Ishikawa (cell line): ENCODE data around the gene COL20A1.
A peak's percentile ranks its signal among the peaks of the same experiment; 100 is the strongest.

Experiments
- CEBPB ChIP-seq: IDR thresholded peaks from 2 replicates; pipeline ENCODE4 v1.6.1; 2012
- CREB1 ChIP-seq: IDR thresholded peaks from 2 replicates; pipeline ENCODE4 v1.6.1; 2012; ENCODE audit warnings: low read depth
- EGR1 ChIP-seq: IDR thresholded peaks from 2 replicates; pipeline ENCODE4 v1.6.1; 2012
- EP300 ChIP-seq: IDR thresholded peaks from 2 replicates; pipeline ENCODE4 v1.6.1; 2012; ENCODE audit warnings: borderline replicate concordance
- FOXM1 ChIP-seq: IDR thresholded peaks from 2 replicates; pipeline ENCODE4 v1.6.1; 2012; ENCODE audit warnings: low read depth, borderline replicate concordance
- NFIC ChIP-seq: IDR thresholded peaks from 2 replicates; pipeline ENCODE4 v1.6.1; 2012
- RAD21 ChIP-seq: IDR thresholded peaks from 2 replicates; pipeline ENCODE4 v1.6.1; 2012; ENCODE audit warnings: low read depth
- REST ChIP-seq: IDR thresholded peaks from 2 replicates; pipeline ENCODE4 v1.6.1; 2012; ENCODE audit warnings: low read depth, mild to moderate bottlenecking
- TAF1 ChIP-seq: IDR thresholded peaks from 2 replicates; pipeline ENCODE4 v1.6.1; 2012; ENCODE audit warnings: low read depth, mild to moderate bottlenecking
- TCF12 ChIP-seq: IDR thresholded peaks from 2 replicates; pipeline ENCODE4 v1.6.1; 2012; ENCODE audit warnings: low read depth
- TEAD4 ChIP-seq: IDR thresholded peaks from 2 replicates; pipeline ENCODE4 v1.6.1; 2012
- USF1 ChIP-seq: IDR thresholded peaks from 2 replicates; pipeline ENCODE4 v1.6.1; 2012
- YY1 ChIP-seq: IDR thresholded peaks from 2 replicates; pipeline ENCODE4 v1.6.1; 2012; ENCODE audit warnings: low read depth
- ZBTB7A ChIP-seq: IDR thresholded peaks from 2 replicates; pipeline ENCODE4 v1.6.1; 2012; ENCODE audit warnings: low read depth
- TF ChIP-seq, protein P1 (sequence below): IDR thresholded peaks from 2 replicates; pipeline ENCODE4 v1.6.1; 2012

Gene COL20A1

DNA sequence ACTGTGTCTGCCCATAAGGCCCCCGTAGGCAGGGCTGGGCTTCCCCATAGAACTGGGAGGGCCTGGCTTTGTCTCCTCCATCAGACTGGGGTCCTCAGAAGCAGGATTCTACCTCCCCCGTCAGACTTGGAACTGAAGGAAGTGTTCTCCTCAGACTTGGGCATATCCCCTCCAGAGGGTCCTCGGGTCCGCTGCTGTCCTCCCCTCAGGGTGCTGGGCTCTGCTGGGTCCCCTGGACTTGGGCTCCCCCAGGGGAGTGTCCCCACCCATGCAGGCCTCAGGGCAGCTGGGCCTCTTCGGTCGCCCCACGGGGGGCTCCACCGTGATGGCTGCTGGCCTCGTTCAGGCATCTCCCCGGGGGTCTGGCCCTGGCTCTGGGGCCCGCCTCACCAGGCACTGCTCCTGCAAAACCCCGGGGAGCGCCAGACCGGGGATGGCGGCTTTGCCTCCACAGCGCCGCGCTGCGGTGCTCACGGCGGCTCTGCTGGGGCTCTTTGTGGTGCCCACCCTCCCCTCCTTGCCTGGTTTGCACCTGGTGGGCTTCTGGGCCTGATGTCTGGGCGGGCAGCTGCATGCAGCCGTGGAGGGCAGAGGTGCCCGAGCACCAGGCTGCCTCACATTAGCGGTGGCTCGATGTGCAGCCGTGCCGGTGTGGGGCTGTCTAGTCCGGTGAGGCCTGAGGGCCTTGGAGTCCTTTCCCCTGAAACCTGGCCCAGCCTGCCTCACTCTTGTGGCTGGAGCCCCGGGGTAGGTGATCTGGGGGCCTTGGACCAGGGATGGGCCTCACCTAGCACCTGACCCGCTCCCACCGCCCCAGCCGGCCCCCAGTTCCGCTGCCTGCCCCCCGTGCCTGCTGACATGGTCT is 13.9 kb downstream of the COL20A1 start:
- TF ChIP-seq RAD21 (no peak), YY1 (no peak)

DNA sequence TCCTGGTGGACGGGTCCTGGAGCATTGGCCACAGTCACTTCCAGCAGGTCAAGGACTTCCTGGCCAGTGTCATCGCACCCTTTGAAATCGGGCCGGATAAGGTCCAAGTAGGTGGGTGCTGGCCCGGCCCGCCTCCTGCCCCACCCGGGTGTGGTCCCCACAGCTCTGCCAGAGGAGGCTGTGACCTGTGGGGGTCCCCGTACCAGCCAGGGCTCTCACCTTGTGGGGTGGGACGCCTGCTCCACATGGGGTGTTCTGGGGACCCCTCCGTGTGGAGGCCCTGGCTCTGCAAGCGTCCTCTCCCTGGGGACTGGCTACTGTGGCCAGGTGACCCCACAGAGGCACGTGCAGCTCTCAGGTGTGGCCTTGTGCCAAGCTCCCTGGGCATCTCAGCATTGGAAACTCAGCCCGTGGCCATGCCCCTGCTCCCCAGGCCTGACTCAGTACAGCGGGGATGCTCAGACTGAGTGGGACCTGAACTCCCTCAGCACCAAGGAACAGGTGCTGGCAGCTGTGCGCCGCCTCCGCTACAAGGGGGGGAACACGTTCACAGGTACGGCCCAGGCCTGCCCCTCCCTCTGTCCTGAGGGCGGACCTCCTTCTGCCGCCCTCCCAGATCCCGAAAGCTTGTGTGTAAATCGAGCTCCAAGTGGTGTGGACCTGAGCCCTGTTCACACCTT is 14.7 kb downstream of the COL20A1 start:
- no peak for TF ChIP-seq TEAD4

- TF ChIP-seq, protein P1, sequence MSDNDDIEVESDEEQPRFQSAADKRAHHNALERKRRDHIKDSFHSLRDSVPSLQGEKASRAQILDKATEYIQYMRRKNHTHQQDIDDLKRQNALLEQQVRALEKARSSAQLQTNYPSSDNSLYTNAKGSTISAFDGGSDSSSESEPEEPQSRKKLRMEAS = no peak
- no peak for TF ChIP-seq TCF12
- TF ChIP-seq FOXM1 = no peak
- TF ChIP-seq EGR1 = no peak
- no peak for TF ChIP-seq RAD21
- no peak for TF ChIP-seq CREB1
- TF ChIP-seq EP300 = no peak
- no peak for TF ChIP-seq NFIC
- TF ChIP-seq USF1 = no peak
- TF ChIP-seq REST = no peak
- no peak for TF ChIP-seq ZBTB7A
- TF ChIP-seq CEBPB = no peak
- no peak for TF ChIP-seq YY1
- no peak for TF ChIP-seq TEAD4
- no peak for TF ChIP-seq TAF1
Observed at GRCh38 chr20:63308218-63308911, 15.4 kb downstream of the COL20A1 start.

DNA sequence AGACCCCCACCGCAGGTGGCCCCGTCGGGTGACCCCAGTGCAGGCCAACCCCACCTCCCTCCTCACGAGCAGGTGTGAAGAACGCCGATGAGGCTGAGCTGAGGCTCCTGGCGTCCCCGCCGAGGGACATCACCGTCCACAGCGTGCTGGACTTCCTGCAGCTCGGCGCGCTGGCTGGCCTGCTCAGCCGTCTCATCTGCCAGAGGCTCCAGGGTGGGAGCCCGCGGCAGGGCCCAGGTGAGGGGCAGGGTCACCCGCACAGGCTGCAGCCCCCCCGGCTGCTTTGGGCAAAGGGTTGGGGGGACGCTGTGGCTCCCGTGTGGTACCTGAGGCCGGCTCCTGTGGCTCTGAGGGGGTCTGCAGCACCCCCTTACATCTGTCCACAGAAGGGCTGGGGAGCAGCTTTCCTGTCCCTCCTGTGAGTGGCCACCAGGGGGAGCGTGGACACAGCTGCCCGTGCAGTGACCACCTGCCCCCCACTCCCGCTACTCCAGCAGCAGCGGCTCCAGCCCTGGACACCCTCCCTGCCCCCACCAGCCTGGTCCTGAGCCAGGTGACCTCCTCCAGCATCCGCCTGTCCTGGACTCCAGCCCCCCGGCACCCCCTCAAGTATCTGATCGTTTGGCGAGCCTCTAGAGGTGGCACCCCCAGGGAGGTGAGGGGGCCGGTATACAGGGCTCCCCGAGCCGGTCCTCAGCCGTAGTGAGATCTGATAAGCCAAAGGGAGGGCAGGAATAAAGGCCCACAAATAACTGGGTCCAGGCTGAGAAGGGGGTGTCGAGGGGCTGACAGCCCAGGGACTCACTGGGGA is 16.5 kb downstream of the COL20A1 start:
- TF ChIP-seq FOXM1 (no peak), RAD21 (peak; percentile 88)

DNA sequence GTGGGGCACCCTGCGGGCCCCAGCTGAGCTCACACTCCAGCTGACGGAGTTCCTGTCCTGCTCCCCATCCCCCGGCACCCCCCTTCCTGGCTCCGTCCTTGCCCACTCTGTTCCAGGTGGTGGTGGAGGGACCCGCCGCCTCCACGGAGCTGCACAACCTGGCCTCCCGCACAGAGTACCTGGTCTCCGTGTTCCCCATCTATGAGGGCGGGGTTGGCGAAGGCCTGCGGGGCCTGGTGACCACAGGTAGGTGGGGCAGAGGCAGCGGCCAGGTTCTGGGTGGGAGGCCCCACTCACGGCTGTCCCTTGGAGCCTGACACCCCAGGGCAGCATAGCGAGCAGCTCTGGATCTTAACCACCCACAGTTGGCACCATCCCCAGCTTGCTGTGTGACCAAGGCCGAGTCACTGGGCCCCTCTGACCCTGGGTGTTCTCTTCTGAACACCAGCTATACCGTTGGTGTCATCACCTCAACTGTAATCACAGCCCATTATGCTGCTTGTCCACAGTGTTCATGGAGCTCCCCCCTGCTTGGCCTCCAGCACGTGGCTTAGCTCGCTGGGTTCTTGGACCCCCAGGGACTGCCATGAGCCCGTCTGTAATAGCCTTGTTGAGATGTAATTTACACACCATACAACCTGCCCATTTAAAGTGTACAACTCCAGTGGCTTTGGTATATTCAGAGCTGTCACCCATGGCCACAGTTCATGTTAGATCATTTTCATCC is 17.4 kb downstream of the COL20A1 start:
- TF ChIP-seq REST = no peak
- TF ChIP-seq, protein P1 = no peak

- TF ChIP-seq EGR1 (no peak), USF1 (no peak)
Observed at GRCh38 chr20:63311186-63311832, 18.3 kb downstream of the COL20A1 start.
